NCI-H748 (cell line): ENCODE measurements around the gene TERC.
A peak's percentile ranks its signal among the peaks of the same experiment; 100 is the strongest.
"Not testable (repeated sequence)": the region's sequence is repeated elsewhere in the genome, so short reads cannot be mapped to it uniquely, and the experiment has no call there.

ENCODE experiments used
- DNase-seq: peaks from one replicate; lab custom pipeline; 2025; ENCODE audit not compliant: unreplicated experiment; lab: John Stamatoyannopoulos, UW

Gene TERC

GRCh38 chr3:169772305-169772896 lies 7.5 kb upstream of the TERC start:
- DNase-seq: peak; percentile 88

- peak; percentile 88 for DNase-seq
These were observed 6.8 kb upstream of the TERC start for GRCh38 chr3:169771497-169772304.

- peak; percentile 88 for DNase-seq
These were observed 4.7 kb upstream of the TERC start, which contains the start of gene ACTRT3 for GRCh38 chr3:169769287-169770181. Gene ACTRT3 (minus strand): TSS chr3:169769561. CDS start chr3:169769520, 41 bp downstream.

GRCh38 chr3:169764312-169764881 lies 463 bp downstream of the TERC start:
- peak; percentile 44 for DNase-seq

- DNase-seq: no peak
These were observed 4.4 kb downstream of the TERC start for GRCh38 chr3:169760479-169760878.

GRCh38 chr3:169759256-169759655 lies 5.6 kb downstream of the TERC start:
- DNase-seq: no peak

- no peak for DNase-seq
These were observed 6.4 kb downstream of the TERC start for GRCh38 chr3:169758359-169758994.

- no peak for DNase-seq
These were observed 9.4 kb downstream of the TERC start for GRCh38 chr3:169755488-169755887.

GRCh38 chr3:169754711-169755110 lies 10.1 kb downstream of the TERC start:
- no peak for DNase-seq

GRCh38 chr3:169751875-169752274 lies 13.0 kb downstream of the TERC start:
- DNase-seq: no peak

- DNase-seq: no peak
These were observed 14.2 kb downstream of the TERC start for GRCh38 chr3:169750665-169751064.

- DNase-seq: no peak
These were observed 16.2 kb downstream of the TERC start for GRCh38 chr3:169748670-169749069.

- no peak for DNase-seq
These were observed 17.9 kb downstream of the TERC start for GRCh38 chr3:169746924-169747323.

GRCh38 chr3:169744366-169745054 lies 20.4 kb downstream of the TERC start:
- peak; percentile 11 for DNase-seq

- DNase-seq: no peak
These were observed 25.8 kb downstream of the TERC start for GRCh38 chr3:169739067-169739466.

- DNase-seq: not testable (repeated sequence)
These were observed 33.0 kb downstream of the TERC start for GRCh38 chr3:169731857-169732256.

- no peak for DNase-seq
These were observed 42.1 kb downstream of the TERC start for GRCh38 chr3:169722724-169723123.

- DNase-seq: not testable (repeated sequence)
These were observed 46.4 kb downstream of the TERC start for GRCh38 chr3:169718415-169718814.
